GM20000 (cell line): ENCODE data around the gene ARSA.

Experiments used
- DNase-seq: peaks from one replicate; pipeline ENCODE4 v3.0.0; 2012; ENCODE audit warnings: low spot score
- TF ChIP-seq, protein P1 (sequence below): IDR thresholded peaks from 2 replicates; pipeline ENCODE4 v1.5.1; 2012; ENCODE audit warnings: mild to moderate bottlenecking, control low read depth; ENCODE audit errors: extremely low read depth, missing control alignments

The ARSA gene

DNA sequence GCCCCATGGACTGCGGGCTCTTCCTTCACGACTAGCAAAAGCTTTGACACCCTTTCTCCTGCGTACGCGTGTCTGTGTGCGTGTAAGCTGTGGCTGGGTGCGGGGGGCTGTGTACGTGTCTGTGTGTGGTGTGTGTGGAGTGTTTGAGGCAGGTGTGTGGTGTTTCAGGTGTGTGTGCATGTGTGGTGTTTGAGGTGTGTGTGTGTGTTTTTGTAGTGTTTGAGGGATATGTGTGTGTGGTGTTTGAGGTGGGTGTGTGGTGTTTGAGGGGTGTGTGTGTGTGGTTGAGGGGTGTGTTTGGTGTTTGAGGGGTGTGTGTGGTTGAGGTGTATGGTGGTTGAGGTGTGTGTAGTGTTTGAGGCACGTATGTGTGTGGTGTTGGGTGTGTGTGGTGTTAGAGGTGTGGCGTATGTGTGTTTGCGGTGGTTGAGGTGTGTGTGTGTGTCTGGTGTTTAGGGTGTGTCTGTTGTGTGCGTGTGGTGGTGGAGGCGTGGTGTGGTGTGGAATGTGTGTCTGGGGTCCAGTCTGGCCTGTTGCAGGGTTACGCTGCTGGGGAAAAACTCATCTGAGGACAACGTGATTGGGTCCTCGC is 687 bp upstream of the ARSA start:
- TF ChIP-seq, protein P1, sequence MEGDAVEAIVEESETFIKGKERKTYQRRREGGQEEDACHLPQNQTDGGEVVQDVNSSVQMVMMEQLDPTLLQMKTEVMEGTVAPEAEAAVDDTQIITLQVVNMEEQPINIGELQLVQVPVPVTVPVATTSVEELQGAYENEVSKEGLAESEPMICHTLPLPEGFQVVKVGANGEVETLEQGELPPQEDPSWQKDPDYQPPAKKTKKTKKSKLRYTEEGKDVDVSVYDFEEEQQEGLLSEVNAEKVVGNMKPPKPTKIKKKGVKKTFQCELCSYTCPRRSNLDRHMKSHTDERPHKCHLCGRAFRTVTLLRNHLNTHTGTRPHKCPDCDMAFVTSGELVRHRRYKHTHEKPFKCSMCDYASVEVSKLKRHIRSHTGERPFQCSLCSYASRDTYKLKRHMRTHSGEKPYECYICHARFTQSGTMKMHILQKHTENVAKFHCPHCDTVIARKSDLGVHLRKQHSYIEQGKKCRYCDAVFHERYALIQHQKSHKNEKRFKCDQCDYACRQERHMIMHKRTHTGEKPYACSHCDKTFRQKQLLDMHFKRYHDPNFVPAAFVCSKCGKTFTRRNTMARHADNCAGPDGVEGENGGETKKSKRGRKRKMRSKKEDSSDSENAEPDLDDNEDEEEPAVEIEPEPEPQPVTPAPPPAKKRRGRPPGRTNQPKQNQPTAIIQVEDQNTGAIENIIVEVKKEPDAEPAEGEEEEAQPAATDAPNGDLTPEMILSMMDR, result no peak
- no peak for DNase-seq

DNA sequence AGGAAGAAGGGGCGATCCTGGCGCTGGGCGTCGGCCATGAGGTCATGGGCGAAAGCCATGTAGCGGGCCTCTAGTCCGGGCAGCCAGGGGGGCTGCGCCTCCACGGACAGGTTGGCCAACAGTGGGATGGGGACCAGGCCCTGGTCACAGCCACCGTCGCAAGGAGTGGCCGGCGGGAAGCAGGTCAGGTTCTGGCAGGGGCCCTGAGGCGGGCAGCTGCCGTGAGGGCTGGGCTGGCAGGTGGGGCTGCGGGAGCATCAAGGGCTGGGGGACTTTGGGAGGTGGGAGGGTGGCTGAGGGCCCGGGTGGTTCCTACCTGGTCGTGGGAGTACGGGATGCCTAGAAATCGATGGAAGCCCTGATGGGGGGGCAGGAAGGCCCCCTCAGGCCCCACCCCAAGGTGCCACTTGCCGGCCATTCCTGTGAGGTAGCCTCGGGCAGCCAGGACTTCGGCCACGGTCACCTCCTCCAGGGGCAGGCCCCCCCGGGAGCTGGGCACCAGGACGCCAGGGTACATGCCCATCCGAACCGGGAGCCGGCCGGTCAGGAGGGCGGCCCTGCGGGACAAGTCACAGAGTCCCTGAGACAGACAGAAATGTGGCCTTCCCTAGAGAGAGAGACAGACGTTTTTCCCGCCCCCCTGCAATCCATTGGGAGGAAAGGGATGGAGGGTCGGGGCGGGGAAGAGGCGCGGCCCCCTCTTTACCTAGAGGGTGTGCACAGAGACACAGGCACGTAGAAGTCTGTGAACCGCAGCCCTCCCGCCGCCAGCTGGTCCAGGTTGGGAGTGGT is 906 bp downstream of the ARSA start:
- TF ChIP-seq, protein P1, result no peak
- no peak for DNase-seq

DNA sequence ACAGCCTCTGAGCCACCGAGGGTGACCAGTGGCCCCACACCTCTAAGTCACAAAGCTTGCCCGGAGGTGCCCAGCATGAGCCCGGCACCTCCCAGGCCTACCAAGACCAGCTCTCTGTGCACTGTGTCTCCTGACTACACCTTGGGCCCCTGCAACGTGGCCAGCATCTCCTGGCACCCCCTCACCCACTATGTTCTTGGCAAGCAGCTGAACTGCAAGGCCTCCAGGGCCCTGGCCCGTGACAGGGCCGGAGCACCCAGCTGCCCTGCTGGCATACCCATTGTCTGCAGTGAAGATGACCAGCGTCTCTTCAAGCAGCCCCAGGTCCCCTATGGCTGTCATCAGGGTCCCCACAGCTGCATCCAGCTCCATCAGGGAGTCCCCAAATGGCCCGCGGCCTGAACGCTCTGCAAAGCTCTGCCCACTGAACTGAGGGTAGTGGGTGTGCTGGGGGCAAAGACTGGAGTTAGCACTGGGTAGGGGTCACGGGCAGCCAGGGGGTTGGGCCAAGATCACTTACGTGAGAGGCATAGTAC is 1.6 kb downstream of the ARSA start:
- no peak for DNase-seq
- TF ChIP-seq, protein P1, result no peak

DNA sequence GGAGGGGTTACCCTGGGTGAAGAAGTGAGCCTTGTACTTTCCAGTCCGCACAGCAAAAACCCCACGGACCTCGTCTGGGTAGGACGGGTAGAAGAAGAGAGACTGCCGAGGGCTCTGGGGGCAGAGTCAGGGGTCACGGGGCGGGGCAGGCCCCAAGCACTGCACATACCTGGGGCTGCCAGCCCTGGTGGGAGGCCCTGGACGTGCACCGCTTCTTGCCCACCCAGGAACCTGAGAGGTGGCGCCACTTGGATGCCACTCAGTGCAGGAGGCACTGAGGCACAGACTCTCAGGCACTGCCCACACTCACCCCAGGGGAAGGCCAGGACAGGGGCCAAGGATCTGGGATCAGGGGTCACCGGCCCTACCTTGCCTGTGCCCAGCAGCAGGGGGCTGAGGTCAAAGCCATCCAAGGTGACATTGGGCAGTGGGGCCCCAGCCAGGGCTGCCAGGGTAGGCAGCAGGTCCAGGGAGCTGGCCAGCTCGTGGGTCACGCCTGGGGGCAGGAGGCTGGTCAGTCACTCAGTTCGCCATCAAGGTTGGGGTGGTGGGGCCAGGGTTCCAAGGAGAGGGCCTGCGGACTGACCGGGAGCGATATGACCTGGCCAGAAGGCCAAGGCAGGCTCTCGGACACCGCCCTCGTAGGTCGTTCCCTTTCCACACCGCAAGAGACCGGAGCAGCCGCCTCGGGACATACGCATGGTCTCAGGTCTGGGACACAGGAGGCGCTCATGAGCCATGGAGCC is 2.2 kb downstream of the ARSA start:
- TF ChIP-seq, protein P1, result no peak
- DNase-seq, result no peak

DNA sequence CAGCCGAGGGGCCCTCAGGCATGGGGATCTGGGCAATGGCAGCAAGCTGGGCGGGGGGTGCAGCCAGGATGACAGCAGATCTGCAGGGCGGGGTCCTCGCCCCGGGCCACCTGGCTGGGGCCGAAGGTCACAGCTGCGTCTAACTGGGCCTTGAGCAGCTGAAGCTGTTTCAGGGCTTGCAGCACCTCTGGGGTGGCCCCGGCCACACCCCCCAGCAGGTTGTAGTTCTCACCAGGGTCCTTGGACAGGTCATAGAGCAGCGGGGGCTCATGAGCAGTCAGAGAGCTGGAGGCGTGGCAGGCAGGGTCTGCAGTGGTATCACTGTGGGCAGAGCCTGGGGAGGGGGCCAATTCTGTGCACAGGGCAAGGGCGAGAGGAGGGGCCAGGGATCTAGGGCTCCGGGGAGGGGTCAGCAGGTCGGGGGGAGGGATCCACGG is 2.8 kb downstream of the ARSA start:
- TF ChIP-seq, protein P1, result no peak
- no peak for DNase-seq

DNA sequence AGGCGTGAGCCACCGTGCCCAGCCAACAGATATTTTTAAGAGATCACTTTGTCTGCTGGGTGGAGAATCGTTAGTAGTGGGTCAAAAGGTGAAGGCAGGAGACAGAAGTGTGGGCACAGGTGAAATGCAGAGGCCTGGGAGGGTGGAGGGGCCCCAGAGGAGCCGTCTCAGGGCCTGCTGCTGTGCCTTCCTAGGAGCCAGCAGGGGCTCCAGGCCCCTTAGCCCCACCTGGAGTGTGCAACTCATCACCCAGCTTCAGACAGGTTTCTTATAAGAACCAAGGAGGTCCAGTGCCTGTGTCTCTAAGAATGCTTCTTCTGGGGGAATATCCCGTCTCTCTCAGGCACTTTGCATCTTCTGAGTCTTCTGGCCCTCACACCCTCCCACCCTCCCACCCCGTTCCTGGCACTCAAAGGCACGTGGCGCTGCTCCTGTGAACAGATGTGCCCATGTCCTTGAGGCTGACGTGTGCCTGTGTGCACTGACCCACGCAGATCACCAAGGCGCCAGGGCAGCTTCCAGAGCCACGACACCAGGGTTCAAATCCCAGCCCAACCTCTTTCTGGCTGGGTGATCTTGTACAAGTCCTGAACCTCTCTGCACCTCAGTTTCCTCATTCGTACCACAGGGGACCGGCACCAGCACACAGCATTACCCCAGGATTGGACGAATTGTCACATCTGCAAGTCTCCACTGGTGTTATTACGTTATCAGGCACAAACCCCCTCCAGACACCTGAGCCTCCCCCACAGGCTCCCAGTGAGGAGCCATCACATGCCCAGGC is 3.4 kb downstream of the ARSA start:
- TF ChIP-seq, protein P1, result no peak
- no peak for DNase-seq
